ENCODE measurements around the gene IWS1. TPM values are rescaled to one million over a fixed set of nuclear protein-coding genes. Genes with fewer than 3 reads are reported as not detected.
"Not testable (repeated sequence)": the region's sequence is repeated elsewhere in the genome, so short reads cannot be mapped to it uniquely, and the experiment has no call there.

Gene IWS1
- total RNA-seq, 1 experiment from 2014 or later: 70.5 TPM

DNA sequence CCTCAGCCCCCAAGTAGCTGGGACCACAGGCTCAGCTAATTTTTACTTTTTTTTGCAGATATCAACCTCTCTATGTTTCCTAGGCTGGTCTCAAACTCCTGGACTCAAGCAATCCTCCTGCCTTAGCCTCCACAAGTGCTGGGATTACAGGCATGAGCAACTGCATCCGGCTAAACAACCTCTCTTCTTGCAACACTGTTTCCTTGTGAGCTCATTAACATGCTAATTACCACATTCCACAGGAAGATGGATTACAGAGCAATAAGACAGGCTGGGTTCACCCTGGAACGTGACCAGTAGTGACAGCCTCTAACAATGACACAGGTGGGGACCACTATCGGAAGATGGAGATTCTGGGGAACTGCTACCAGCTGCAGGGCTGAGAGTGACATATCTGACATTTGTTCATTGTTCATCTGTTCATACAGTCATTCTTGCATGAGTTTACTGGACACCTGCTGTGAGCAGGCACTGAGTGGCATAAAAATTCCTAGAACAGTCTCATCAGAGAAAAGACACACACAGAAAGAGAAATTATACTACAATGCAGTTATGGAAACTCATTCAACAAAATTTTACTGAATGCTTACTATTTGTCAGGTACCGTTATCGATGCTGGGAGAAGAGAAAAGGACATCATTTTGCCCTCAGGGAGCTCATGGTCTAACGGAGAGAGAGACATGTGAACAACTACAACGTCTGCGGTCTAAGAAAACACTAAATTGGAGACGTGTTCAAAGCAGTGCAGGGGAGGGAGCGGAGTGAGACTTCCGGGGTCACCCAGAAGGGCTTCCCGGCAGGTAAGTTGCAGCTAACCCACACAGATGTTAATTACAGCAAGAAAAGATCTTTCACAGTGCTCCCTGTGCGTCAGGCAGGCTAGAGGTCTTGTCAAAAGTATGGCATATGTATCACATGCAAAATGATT lies 70.5 kb downstream of the IWS1 start:
- ATAC-seq (peak; percentile 49), DNase-seq (ENCODE audit: low spot score) (peak; percentile 27)

DNA sequence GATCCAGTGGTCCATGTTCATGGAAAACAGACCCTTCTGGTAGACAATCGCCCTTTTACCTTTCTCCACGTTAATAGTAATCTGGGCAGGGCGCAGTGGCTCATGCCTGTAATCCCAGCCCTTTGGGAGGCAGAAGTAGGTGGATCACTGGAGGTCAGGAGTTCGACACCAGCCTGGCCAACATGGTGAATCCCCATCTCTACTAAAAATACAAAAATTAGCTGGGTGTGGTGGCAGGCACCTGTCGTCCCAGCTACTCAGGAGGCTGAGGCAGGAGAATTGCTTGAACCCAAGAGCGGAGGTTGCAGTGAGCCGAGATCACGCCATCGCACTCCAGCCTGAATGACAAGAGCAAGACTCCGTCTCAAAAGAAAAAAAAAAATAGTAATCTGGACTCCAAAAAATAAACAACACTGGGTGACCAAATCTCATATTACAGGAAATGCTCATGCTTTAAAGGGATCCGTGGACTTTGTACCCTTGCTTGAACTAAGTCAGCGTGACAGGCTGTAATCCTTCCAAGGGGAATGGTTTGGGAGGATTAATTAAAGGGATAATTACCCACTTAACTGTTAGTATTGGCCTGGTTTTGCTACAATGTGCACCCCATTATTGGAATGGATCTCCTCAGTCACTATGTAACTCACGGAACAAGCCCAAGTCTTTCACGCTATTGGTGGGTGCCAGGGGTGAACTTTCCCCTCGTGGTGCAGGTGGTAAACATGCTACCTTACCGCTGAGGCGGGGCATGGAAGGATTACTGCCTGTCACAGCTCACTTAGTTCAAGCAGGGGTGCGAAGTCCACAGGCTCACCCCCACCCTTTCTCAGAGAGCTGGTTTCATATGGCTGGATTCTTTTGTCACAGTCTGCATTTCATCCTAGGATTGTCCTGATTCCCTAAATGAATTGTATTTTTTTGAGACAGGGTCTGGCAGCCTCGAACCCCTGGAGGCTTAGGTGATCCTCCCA lies 71.4 kb downstream of the IWS1 start:
- ChIA-PET CTCF (interaction anchor here (1.0 to 2.5 kb wide), 8 partner anchors 25 to 258 kb away, joined by 3 to 21 read pairs (median 12); no protein-coding TSS in a partner anchor), POLR2A (no interaction called here)
- H3K27me3 Mint-ChIP-seq (ENCODE audit: low read depth): no peaks in the 10 kb centered on the region
- TF ChIP-seq GABPB1 (CRISPR knock-in tag; IDR thresholded peaks at IDR 0.05) (peak; percentile 88), NR1H2 (CRISPR knock-in tag; IDR thresholded peaks at IDR 0.05) (no peak), ZNF121 (CRISPR knock-in tag; IDR thresholded peaks at IDR 0.05) (no peak)
- H3K9me3 Mint-ChIP-seq: no peaks in the 10 kb centered on the region
- no peaks in the 10 kb centered on the region for H3K36me3 Mint-ChIP-seq
- peaks cover 40% of the 10 kb centered on the region for H3K4me1 Mint-ChIP-seq
- ATAC-seq: no peak
- no peak for DNase-seq (ENCODE audit: low spot score)
- H3K4me3 Mint-ChIP-seq: no peak overlapping the region
- H3K27ac Mint-ChIP-seq: no peak overlapping the region

More for the DNA sequence above, 70.5 kb downstream of the IWS1 start:
- no peaks in the 10 kb centered on the region for H3K27me3 Mint-ChIP-seq (ENCODE audit: low read depth)
- CTCF ChIA-PET: interaction anchor here (0.6 to 2.0 kb wide), 6 partner anchors 10 to 259 kb away, joined by 3 to 11 read pairs (median 4); no protein-coding TSS in a partner anchor
- peak overlapping the region; percentile 75 for H3K27ac Mint-ChIP-seq
- H3K36me3 Mint-ChIP-seq: no peaks in the 10 kb centered on the region
- H3K9me3 Mint-ChIP-seq: no peaks in the 10 kb centered on the region
- peaks cover 36% of the 10 kb centered on the region for H3K4me1 Mint-ChIP-seq
- H3K4me3 Mint-ChIP-seq: peak overlapping the region; percentile 48
- TF ChIP-seq NR2C2 (CRISPR knock-in tag; IDR thresholded peaks at IDR 0.05): no peak
- TF ChIP-seq KAT7 (CRISPR knock-in tag; IDR thresholded peaks at IDR 0.05; ENCODE audit: borderline replicate concordance): no peak
- no peak for TF ChIP-seq GRHL2 (CRISPR knock-in tag; IDR thresholded peaks at IDR 0.05; ENCODE audit: insufficient replicate concordance, severe bottlenecking)
- TF ChIP-seq ZNF396 (CRISPR knock-in tag; IDR thresholded peaks at IDR 0.05; ENCODE audit: borderline replicate concordance): no peak
- no peak for TF ChIP-seq NFE2L1 (CRISPR knock-in tag; IDR thresholded peaks at IDR 0.05)
- peak; percentile 34; the same call in 1 of the 2 replicates for TF ChIP-seq ZNF317 (CRISPR knock-in tag; IDR thresholded peaks at IDR 0.05; ENCODE audit: borderline replicate concordance, low read depth)
- POLR2A ChIA-PET: no interaction called here

DNA sequence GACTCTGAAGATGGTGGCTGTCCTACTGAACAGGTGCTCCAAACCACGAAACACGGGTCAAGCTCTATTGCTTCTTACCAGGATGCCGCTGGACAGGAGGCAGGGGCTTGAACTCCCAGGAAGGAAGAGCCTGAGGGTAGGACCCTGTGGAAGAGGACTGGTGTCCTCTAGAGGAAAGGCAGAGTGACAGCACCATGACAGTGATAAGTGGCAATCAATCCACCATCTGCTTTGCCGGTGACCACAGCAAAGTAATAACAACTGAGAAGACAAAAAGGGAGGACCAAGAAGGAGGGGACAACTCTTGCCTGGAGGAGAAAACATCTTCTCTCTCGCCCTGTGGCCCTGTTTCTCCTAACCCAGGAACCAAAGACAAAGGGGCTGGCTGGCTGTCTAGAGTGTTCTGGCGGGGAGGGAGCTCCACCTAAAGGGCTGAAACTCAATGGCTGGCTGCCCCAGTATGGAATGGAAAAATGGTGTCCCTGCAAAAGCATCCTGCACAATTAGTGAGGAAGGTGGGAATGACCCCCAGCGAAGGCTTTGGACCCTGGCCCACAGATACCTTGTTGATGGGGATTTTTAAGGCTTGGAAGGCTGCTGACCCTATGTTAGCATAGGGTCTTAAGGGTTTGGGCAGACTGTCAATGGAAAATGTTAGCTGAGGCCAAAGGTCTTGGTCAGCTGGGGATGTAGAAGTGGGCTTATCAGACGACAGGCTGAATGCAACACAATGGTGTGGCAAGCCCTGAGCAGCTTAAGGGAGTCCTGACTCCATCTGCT lies 72.7 kb downstream of the IWS1 start:
- DNase-seq (ENCODE audit: low spot score): peak; percentile 28
- H3K36me3 Mint-ChIP-seq: no peaks in the 10 kb centered on the region
- TF ChIP-seq GABPB1 (CRISPR knock-in tag; IDR thresholded peaks at IDR 0.05): peak; percentile 36
- TF ChIP-seq OVOL2 (CRISPR knock-in tag; IDR thresholded peaks at IDR 0.05; ENCODE audit: borderline replicate concordance): no peak
- TF ChIP-seq, protein P1, sequence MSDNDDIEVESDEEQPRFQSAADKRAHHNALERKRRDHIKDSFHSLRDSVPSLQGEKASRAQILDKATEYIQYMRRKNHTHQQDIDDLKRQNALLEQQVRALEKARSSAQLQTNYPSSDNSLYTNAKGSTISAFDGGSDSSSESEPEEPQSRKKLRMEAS (CRISPR knock-in tag; IDR thresholded peaks at IDR 0.05): 0 out of 2 replicates have a peak, but pooled peaks have one; percentile 10
- CTCF ChIA-PET: interaction anchor here (0.6 to 2.5 kb wide), 21 partner anchors 10 to 411 kb away, joined by 3 to 21 read pairs (median 4); partner anchors contain the start of gene ERCC3
- ATAC-seq: peak; percentile 72
- POLR2A ChIA-PET: interaction anchor here (0.9 kb wide), 1 partner anchor 13 kb away, joined by 3 read pairs; no protein-coding TSS in a partner anchor
- no peaks in the 10 kb centered on the region for H3K27me3 Mint-ChIP-seq (ENCODE audit: low read depth)
- H3K4me1 Mint-ChIP-seq: peaks cover 49% of the 10 kb centered on the region
- H3K4me3 Mint-ChIP-seq: no peak overlapping the region
- no peak overlapping the region for H3K27ac Mint-ChIP-seq
- H3K9me3 Mint-ChIP-seq: no peaks in the 10 kb centered on the region

DNA sequence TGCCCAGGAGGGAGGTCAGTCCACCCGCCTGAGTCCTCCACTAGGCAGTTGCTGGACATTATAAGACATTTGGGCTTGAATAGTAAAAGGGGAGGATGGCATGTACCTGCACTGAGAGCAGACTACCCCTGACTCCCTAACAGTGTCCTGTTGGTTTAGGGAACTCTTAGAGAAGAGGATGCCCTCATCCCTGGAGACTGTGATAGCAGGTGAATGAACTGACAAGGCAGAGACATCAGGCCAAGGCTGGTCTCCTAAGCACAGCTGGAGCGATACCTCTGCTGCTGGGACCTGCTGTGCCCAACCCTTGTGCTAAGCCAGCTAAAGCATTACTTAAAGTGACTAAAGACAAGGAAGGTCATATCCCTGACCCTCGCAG lies 73.3 kb downstream of the IWS1 start:
- DNase-seq (ENCODE audit: low spot score) (no peak), ATAC-seq (no peak)
- Mint-ChIP-seq H3K4me1 (peaks cover 49% of the 10 kb centered on the region), H3K27me3 (ENCODE audit: low read depth) (no peaks in the 10 kb centered on the region), H3K4me3 (no peak overlapping the region), H3K36me3 (no peaks in the 10 kb centered on the region), H3K27ac (no peak overlapping the region), H3K9me3 (no peaks in the 10 kb centered on the region)
- ChIA-PET POLR2A (no interaction called here), CTCF (interaction anchor here (0.6 to 2.5 kb wide), 14 partner anchors 16 to 256 kb away, joined by 3 to 21 read pairs (median 6); no protein-coding TSS in a partner anchor)
- TF ChIP-seq, protein P2, sequence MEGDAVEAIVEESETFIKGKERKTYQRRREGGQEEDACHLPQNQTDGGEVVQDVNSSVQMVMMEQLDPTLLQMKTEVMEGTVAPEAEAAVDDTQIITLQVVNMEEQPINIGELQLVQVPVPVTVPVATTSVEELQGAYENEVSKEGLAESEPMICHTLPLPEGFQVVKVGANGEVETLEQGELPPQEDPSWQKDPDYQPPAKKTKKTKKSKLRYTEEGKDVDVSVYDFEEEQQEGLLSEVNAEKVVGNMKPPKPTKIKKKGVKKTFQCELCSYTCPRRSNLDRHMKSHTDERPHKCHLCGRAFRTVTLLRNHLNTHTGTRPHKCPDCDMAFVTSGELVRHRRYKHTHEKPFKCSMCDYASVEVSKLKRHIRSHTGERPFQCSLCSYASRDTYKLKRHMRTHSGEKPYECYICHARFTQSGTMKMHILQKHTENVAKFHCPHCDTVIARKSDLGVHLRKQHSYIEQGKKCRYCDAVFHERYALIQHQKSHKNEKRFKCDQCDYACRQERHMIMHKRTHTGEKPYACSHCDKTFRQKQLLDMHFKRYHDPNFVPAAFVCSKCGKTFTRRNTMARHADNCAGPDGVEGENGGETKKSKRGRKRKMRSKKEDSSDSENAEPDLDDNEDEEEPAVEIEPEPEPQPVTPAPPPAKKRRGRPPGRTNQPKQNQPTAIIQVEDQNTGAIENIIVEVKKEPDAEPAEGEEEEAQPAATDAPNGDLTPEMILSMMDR (IDR thresholded peaks at IDR 0.05): no peak

DNA sequence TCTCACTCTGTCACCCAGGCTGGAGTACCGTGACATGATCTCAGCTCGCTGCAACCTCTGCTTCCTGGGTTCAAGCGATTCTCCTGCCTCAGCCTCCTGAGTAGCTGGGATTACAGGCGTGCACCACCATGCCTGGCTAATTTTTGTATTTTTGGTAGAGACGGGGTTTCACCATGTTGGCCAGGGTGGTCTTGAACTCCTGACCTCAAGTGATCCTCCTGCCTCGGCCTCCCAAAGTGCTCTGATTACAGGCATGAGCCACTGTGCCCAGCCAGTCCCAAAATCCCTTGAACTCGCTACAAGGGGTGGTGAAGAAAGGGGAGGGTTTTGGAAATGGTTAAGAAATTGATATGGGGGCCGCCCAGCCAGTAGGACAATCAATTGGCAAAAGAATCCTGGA lies 73.9 kb downstream of the IWS1 start:
- H3K9me3 Mint-ChIP-seq; H3K36me3 Mint-ChIP-seq; H3K27ac Mint-ChIP-seq; H3K4me3 Mint-ChIP-seq; DNase-seq (ENCODE audit: low spot score); ATAC-seq; H3K27me3 Mint-ChIP-seq (ENCODE audit: low read depth): not testable (repeated sequence)
- peaks cover 45% of the 10 kb centered on the region for H3K4me1 Mint-ChIP-seq
- ChIA-PET POLR2A (interaction anchor here (1.1 kb wide), 1 partner anchor 16 kb away, joined by 3 read pairs; no protein-coding TSS in a partner anchor), CTCF (interaction anchor here (0.6 to 2.5 kb wide), 3 partner anchors 28 to 255 kb away, joined by 3 to 15 read pairs (median 14); no protein-coding TSS in a partner anchor)
